ENCODE measurements around the gene TMED5. TPM values are rescaled to one million over a fixed set of nuclear protein-coding genes. Genes with fewer than 3 reads are reported as not detected.

The TMED5 gene
- total RNA-seq, 1 donor, result 50.3 TPM

GRCh38 chr1:93148001-93148400 is 32.2 kb downstream of the TMED5 start:
- Histone ChIP-seq H3K9me3 (ENCODE audit: low read depth, low read length) (no peaks in the 10 kb centered on the region), H3K4me3 (ENCODE audit: insufficient read depth, low read length) (no peak overlapping the region), H2AFZ (ENCODE audit: low read length) (no peak overlapping the region), H4K20me1 (ENCODE audit: insufficient read depth, low read length) (no peaks in the 10 kb centered on the region), H3K4me2 (ENCODE audit: insufficient read depth, low read length) (peak overlapping the region; percentile 33), H3K36me3 (ENCODE audit: insufficient read depth, low read length) (peaks cover 13% of the 10 kb centered on the region), H3K79me2 (ENCODE audit: insufficient read depth, low read length) (peaks cover 2% of the 10 kb centered on the region), H3K27me3 (ENCODE audit: insufficient read depth, low read length) (no peaks in the 10 kb centered on the region), H3K27ac (ENCODE audit: low read depth, low read length) (peak overlapping the region; percentile 57), H3K4me1 (ENCODE audit: insufficient read depth, low read length) (peaks cover 9% of the 10 kb centered on the region)
- DNase-seq (ENCODE audit: insufficient read length, low spot score, missing footprints), result peak; percentile 2
- TF ChIP-seq CTCF (IDR thresholded peaks at IDR 0.05; ENCODE audit: extremely low read depth, low read depth, low read length), result no peak

GRCh38 chr1:93143769-93144168 is 36.4 kb downstream of the TMED5 start:
- H3K27ac ChIP-seq (ENCODE audit: low read depth, low read length), result no peak overlapping the region
- no peak overlapping the region for H2AFZ ChIP-seq (ENCODE audit: low read length)
- no peak overlapping the region for H3K4me3 ChIP-seq (ENCODE audit: insufficient read depth, low read length)
- no peak for DNase-seq (ENCODE audit: insufficient read length, low spot score, missing footprints)
- no peaks in the 10 kb centered on the region for H4K20me1 ChIP-seq (ENCODE audit: insufficient read depth, low read length)
- H3K4me1 ChIP-seq (ENCODE audit: insufficient read depth, low read length), result peaks cover 9% of the 10 kb centered on the region
- no peaks in the 10 kb centered on the region for H3K79me2 ChIP-seq (ENCODE audit: insufficient read depth, low read length)
- TF ChIP-seq CTCF (IDR thresholded peaks at IDR 0.05; ENCODE audit: extremely low read depth, low read depth, low read length), result no peak
- H3K27me3 ChIP-seq (ENCODE audit: insufficient read depth, low read length), result no peaks in the 10 kb centered on the region
- H3K4me2 ChIP-seq (ENCODE audit: insufficient read depth, low read length), result no peak overlapping the region
- H3K9me3 ChIP-seq (ENCODE audit: low read depth, low read length), result no peaks in the 10 kb centered on the region
- H3K36me3 ChIP-seq (ENCODE audit: insufficient read depth, low read length), result no peaks in the 10 kb centered on the region

GRCh38 chr1:93143136-93143535 is 37.1 kb downstream of the TMED5 start:
- no peaks in the 10 kb centered on the region for H3K27me3 ChIP-seq (ENCODE audit: insufficient read depth, low read length)
- no peaks in the 10 kb centered on the region for H3K79me2 ChIP-seq (ENCODE audit: insufficient read depth, low read length)
- DNase-seq (ENCODE audit: insufficient read length, low spot score, missing footprints), result no peak
- no peaks in the 10 kb centered on the region for H3K9me3 ChIP-seq (ENCODE audit: low read depth, low read length)
- no peak for TF ChIP-seq CTCF (IDR thresholded peaks at IDR 0.05; ENCODE audit: extremely low read depth, low read depth, low read length)
- no peak overlapping the region for H3K4me2 ChIP-seq (ENCODE audit: insufficient read depth, low read length)
- no peak overlapping the region for H3K4me3 ChIP-seq (ENCODE audit: insufficient read depth, low read length)
- no peaks in the 10 kb centered on the region for H3K36me3 ChIP-seq (ENCODE audit: insufficient read depth, low read length)
- H2AFZ ChIP-seq (ENCODE audit: low read length), result no peak overlapping the region
- H3K27ac ChIP-seq (ENCODE audit: low read depth, low read length), result peak overlapping the region; percentile 15
- no peaks in the 10 kb centered on the region for H4K20me1 ChIP-seq (ENCODE audit: insufficient read depth, low read length)
- H3K4me1 ChIP-seq (ENCODE audit: insufficient read depth, low read length), result peaks cover 3% of the 10 kb centered on the region

- Histone ChIP-seq H3K9me3 (ENCODE audit: low read depth, low read length) (no peaks in the 10 kb centered on the region), H3K27me3 (ENCODE audit: insufficient read depth, low read length) (no peaks in the 10 kb centered on the region), H3K4me3 (ENCODE audit: insufficient read depth, low read length) (no peak overlapping the region), H3K36me3 (ENCODE audit: insufficient read depth, low read length) (no peaks in the 10 kb centered on the region), H3K79me2 (ENCODE audit: insufficient read depth, low read length) (no peaks in the 10 kb centered on the region), H3K27ac (ENCODE audit: low read depth, low read length) (no peak overlapping the region), H3K4me1 (ENCODE audit: insufficient read depth, low read length) (no peaks in the 10 kb centered on the region), H2AFZ (ENCODE audit: low read length) (no peak overlapping the region), H3K4me2 (ENCODE audit: insufficient read depth, low read length) (no peak overlapping the region), H4K20me1 (ENCODE audit: insufficient read depth, low read length) (no peaks in the 10 kb centered on the region)
- no peak for DNase-seq (ENCODE audit: insufficient read length, low spot score, missing footprints)
- TF ChIP-seq CTCF (IDR thresholded peaks at IDR 0.05; ENCODE audit: extremely low read depth, low read depth, low read length), result no peak
Measured at GRCh38 chr1:93142161-93142560, 38.1 kb downstream of the TMED5 start.
